ENCODE results near the gene HS6ST1.

DNA sequence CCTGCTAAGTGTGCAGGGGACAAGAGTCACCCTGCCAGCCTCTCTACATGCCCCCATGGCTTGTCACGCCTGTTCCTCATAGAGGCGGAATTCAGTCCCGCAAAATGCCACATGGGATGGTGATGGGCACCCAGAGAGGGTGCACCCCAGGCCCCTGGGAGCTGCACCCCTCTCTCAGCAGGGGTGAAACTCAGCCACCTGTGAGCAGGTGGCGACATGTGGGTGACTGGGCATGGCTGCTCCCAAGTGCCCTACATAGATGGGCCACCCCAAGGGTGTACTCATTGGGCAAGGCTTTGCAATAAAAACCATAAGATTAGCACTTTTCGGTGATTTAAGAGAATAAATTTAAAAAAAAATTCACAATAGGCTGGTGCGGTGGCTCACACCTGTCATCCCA is 6.3 kb downstream of the HS6ST1 start:
- TF ChIP-seq, protein P1, sequence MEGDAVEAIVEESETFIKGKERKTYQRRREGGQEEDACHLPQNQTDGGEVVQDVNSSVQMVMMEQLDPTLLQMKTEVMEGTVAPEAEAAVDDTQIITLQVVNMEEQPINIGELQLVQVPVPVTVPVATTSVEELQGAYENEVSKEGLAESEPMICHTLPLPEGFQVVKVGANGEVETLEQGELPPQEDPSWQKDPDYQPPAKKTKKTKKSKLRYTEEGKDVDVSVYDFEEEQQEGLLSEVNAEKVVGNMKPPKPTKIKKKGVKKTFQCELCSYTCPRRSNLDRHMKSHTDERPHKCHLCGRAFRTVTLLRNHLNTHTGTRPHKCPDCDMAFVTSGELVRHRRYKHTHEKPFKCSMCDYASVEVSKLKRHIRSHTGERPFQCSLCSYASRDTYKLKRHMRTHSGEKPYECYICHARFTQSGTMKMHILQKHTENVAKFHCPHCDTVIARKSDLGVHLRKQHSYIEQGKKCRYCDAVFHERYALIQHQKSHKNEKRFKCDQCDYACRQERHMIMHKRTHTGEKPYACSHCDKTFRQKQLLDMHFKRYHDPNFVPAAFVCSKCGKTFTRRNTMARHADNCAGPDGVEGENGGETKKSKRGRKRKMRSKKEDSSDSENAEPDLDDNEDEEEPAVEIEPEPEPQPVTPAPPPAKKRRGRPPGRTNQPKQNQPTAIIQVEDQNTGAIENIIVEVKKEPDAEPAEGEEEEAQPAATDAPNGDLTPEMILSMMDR (IDR thresholded peaks at IDR 0.05), result no peak
- TF ChIP-seq POLR2A (IDR thresholded peaks at IDR 0.05), result no peak
- TF ChIP-seq POLR2AphosphoS5 (IDR thresholded peaks at IDR 0.05), result no peak
